EL (cell line): Measurements from ENCODE around the gene PPM1M.
A peak's percentile ranks its signal among the peaks of the same experiment; 100 is the strongest.
"Not testable (repeated sequence)": the region's sequence is repeated elsewhere in the genome, so short reads cannot be mapped to it uniquely, and the experiment has no call there.

Experiments
- DNase-seq: peaks from one replicate; pipeline ENCODE4 v3.0.0-alpha.2; 2016

Gene PPM1M

DNA sequence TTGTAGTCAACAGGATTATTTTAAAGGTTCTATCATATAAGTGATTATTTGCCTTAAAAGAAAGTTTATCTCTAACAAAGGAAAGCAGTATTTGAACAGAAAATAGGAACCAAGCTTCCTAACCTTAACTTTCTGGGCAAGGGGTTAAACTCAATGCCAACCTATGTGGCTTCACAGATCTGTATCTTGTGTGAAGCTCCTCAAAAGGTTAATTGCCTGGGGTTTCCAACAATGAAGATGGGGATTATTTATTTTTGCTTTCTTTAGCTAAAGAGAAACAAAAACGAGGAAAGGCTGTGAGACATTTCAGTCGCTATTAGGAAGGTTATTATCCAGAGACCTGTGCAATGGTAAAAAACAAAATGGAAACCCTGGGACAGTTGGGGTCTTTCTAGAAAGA lies 34.0 kb downstream of the PPM1M start:
- DNase-seq = no peak

GRCh38 chr3:52280050-52280461 lies 34.5 kb downstream of the PPM1M start:
- DNase-seq = no peak

DNA sequence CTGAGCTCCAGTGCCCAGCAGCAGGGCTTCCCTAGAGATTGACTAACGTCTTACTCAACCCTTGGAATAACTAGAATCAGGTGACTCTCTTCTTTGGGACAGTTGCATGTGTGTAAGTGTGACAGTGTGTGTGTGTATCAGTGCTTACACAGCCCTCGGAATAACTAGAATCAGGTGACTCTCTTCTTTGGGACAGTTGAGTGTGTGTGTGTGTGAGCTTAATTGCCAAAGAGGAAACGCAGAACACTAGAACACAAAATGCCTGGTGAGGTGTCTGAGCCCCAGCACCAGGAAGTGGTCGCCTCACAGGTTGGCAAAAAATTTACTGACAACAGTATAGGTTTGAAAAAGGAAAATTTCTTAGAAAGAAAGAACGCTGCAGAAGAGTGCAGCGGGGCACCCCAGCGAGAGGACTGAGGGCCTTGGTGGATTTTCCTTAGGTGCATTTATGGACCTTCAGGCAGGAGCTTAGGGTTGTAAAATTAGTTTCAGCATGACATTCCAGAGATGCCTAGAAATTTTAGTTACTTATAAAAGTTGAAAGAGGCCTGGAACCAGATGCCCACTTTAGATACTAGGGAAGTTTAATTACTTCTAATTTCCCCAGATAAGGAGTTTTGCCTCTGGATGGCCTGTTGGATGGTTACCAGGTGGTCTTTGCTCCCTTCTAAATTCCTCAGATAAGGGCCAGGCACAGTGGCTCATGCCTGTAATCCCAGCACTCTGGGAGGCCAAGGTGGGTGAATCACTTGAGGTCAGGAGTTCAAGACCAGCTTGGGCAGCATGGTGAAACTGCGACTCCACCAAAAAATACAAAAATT lies 36.6 kb downstream of the PPM1M start:
- peak; percentile 29 for DNase-seq

DNA sequence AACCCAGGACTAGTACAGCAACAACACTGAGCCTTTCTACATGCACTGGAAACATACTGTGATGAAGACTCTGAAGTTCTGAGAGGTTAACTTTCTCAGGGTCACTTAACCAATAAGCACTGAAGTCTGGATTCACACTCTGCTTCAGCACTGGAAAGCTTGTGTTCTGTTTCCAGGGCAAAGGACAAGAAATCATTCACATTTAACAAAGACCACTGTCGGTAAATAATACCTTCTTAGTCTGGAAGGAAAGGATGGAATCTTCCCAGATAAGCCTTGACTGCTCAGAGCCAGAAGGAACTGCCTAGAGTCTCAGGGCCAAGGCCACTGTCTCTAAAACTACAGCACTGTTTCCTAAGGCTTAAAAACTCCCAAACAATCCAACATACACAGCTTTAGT lies 37.7 kb downstream of the PPM1M start:
- no peak for DNase-seq

- DNase-seq = not testable (repeated sequence)
These were observed 38.5 kb downstream of the PPM1M start for GRCh38 chr3:52284051-52284450.

GRCh38 chr3:52286777-52287110 lies 41.2 kb downstream of the PPM1M start:
- no peak for DNase-seq

- DNase-seq = no peak
These were observed 43.1 kb downstream of the PPM1M start for GRCh38 chr3:52288674-52289073.

DNA sequence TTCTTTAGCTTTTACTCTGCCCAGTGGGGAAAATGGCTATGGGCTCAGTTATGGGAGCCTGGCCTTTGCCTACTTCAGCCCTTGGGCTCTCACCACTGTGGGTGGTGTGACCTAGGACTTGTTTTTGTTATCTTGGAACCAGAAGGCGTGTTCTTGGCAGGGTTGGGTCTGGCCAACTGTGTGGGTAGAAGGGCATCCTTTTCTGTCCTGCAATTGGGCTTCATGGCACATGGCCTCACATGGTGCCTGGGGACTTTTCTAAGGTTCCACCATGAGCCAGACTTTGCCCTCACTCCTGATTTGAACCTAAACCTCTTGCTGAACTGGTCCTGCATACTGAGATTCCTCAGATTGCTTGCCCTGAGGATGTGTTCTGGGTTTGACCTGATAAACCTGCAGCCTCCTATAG lies 43.8 kb downstream of the PPM1M start:
- no peak for DNase-seq

- DNase-seq = no peak
These were observed 44.4 kb downstream of the PPM1M start for GRCh38 chr3:52289747-52290595.

- DNase-seq = no peak
These were observed 45.3 kb downstream of the PPM1M start for GRCh38 chr3:52290596-52291507.

GRCh38 chr3:52291508-52292181 lies 46.1 kb downstream of the PPM1M start:
- DNase-seq = peak; percentile 24

GRCh38 chr3:52292247-52293065 lies 46.9 kb downstream of the PPM1M start:
- no peak for DNase-seq

GRCh38 chr3:52293491-52294319 lies 48.1 kb downstream of the PPM1M start:
- DNase-seq = no peak

DNA sequence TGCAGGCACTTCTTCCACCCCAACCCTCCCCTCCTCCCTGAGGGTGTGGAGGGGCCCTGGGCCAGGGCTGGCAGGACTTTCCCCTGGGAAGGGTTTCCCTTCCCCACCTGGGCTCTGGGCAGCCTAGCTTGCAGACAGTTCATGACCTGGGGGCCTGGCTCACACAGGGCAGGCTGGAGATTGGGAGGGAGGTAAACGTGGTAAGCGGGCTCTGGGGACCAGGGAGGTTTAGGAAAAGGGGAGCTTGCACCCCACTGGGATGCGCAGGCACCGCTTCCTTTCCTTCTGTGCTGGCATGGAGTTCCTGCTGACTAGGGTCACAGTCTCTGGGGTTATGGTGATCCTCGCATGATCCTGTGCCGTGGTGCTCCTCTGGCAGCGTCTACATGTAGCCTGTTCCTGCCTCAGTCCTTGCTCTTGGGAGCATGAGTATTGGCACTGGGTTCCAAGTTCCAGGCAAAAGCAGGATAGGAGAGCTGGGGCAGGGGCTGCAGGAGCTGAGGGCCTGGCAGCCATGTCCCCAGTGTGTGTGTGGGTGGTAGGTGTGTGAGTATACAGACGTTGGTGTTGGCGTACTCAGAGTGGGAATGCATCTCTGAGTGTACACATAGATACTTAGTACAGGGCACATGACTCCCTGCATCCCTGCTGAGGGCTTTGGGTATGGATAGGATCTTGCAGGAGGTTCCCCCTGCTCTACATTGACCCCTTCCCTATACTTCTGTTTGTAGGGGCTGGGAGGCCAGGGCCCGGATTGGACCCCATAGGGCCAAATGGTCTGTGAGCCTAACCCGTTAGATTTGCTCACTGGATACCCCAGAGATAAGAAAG lies 49.0 kb downstream of the PPM1M start:
- DNase-seq = no peak

DNA sequence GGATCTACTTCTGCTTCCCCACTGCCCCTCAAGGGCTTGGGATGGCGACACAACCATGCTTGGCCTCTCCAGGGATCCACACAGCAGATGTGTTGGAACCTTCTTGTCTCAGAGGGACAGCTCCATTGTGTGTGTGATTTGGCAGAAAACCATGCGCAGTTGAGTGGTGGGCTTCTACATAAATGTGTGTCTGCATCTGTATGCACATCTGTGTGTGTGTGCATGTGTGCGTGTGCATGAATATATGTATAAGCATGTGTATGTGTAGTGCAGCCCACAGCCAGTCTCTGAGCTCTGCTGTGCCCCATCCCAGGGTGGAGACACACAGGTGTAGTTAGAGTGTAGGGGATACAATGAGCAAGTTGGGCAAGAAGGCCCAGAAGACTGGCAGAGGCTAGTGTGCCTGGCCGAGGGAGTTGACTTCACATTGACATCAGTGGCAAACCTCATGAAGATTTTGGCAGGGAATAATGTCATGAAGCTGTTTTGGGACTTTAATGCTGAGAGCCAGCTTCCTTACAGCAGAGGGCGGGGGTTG lies 50.2 kb downstream of the PPM1M start:
- no peak for DNase-seq

- no peak for DNase-seq
These were observed 51.9 kb downstream of the PPM1M start for GRCh38 chr3:52297242-52298148.

- no peak for DNase-seq
These were observed 52.9 kb downstream of the PPM1M start for GRCh38 chr3:52298149-52299098.
